Iris pigment epithelial cell (primary cell): ENCODE measurements around the gene FBN3.
A peak's percentile ranks its signal among the peaks of the same experiment; 100 is the strongest.
"Not testable (repeated sequence)": the region's sequence is repeated elsewhere in the genome, so short reads cannot be mapped to it uniquely, and the experiment has no call there.

Experiments used
- DNase-seq: peaks from one replicate; pipeline ENCODE4 v3.0.0-alpha.2; 2011; ENCODE audit warnings: low read depth

The FBN3 gene

DNA sequence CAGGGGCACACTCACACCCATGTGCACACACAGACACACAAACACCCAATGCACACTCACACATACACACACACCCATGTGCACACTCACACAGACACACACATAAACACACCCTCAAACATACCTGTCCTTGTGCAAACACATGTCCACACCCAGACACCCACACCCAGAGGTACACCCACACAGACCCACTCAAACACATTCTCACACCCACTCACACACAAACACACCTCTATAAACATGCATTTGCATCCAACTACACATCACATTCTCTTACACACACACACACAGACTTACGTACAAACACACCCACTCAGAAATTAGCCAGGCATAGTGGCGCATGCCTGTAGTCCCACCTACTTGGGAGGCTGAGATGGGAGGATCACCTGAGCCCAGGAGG lies 31.4 kb downstream of the FBN3 start:
- DNase-seq: no peak

DNA sequence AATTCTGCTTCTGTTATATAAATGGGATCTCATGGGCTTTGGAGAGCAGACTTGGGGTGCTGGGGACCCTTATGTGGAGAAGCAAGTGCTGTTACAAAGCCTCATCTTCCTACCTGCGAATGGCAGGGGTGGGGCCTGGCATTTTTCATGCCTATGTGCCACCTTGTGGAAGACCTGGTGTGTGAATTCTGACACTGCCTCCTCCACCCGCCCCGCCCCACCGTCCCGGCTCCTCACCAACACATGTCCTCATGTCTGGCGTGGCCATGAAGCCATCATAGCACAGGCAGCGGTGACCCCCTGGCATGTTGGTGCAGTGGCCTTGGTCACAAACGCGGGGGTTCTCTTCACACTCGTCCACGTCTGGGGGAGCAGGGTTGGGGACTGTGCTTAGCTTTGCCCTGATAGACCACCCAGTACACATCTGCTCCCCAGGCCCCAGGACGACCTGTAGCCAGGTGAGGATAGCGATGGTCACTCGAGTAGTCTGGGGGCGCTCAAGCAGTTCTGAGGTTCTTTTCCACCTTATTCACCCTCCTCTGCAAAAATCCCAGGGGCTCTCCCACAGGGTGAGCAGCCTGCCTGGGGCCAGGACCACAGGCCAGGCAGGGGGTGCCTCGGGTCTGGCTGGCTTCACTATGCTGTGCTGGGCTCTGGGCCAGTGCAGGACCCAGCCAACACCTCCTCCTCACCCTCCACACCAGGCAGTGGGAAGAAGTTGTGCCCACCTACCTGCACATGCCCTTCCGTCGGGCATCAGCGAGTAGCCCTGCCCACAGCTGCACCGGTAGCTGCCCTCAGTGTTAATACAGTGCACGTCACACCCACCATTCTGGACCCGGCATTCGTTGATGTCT lies 32.7 kb downstream of the FBN3 start:
- no peak for DNase-seq

DNA sequence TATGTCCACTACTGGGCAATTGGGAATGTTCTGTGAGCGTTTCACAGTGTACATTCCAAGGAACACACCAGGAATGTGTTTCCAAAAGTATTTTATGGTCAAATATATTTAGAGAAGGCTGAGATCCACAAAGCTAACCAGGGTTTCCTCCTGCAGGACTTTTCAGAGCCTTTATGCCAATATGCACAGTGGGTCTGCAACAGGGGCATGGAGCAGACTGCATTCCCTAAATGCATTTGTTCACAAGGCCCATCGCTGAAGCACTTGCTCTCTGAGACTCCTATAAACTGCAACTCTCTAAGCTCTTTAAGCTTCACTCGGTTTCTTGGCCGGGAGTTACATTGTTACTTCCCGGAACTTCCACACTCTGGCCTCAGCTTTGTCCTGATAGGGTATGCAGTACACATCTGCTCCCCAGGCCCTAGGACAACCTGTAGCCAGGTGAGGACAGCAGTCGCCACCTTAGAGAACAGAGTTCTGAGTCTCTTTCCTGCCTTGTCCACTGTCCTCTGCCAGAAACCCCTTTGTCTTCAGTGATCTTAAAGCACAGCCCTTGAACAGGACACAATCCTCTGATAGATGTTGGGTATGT lies 33.5 kb downstream of the FBN3 start:
- DNase-seq: no peak

GRCh38 chr19:8113017-8113416 lies 36.4 kb downstream of the FBN3 start:
- DNase-seq: peak; percentile 22

GRCh38 chr19:8111376-8111775 lies 38.0 kb downstream of the FBN3 start:
- DNase-seq: no peak

DNA sequence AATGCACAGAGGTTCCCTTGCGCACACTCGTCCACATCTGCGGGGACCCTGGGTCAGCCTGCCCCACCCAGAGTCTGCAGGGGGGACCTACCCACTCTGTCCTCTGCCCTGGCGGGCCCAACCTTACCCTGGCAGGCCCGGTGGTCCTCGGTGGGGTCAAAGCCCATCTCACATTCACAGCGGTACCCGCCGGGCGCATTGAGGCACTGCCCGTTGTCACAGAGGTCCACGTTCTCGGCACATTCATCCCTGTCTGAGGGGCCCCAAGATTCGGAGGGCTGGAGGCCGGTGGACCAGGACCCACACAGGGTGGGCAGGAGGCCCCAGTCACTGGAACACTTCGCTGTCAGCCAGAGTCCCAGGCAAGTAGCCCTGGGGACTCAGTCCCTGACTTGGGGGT lies 38.5 kb downstream of the FBN3 start:
- DNase-seq: no peak

DNA sequence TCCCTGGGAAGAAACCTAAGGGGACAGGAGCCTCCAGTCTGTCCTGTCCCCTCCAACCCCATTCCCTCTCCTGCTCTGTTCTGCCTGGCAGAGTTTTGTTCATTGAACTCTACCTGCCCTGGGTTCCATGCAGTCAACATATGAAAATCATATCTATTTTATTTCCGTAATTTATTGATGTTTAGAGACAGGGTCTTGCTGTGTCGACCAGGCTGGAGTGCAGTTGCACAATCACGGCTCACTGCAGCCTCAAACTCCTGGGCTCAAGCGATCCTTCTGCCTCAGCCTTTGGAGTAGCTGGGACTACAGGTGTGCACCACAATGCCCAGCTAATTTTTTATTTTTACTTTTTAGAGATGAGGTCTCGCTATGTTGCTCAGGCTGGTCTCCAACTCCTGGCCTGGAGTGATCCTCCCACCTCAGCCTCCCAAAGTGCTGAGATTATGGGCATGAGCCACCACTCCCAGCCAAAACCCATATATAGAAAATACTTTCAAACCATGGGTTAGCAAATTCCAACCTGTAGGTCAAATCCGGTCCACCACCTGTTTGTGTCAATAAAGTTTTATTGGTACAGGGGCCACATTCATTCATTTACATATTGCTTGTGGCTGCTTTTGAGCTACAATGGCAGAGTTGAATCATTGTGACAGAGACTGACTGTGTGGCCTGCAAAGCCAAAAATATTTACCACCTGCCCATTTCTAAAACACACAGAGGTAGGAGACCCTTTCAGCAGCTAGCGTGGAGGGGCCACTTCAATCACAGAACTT lies 39.3 kb downstream of the FBN3 start:
- no peak for DNase-seq

DNA sequence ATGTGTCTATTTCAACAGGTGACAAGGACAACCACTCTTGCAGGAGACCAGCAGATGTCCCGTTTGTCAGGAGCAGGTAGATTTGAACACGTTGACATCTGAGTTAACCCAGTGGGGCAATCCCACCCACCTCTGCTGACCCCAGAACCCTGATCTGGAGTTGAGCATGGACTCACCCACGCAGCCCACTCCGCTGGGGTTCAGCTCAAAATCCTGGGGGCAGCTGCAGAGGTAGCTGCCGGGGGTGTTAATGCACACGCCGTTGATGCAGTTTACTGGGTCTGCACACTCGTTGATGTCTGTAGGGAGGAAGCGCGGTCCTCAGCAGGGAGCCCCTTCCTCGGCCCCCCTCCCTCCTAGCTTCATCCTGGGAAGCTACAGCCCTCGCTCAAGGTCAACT lies 39.9 kb downstream of the FBN3 start:
- no peak for DNase-seq

DNA sequence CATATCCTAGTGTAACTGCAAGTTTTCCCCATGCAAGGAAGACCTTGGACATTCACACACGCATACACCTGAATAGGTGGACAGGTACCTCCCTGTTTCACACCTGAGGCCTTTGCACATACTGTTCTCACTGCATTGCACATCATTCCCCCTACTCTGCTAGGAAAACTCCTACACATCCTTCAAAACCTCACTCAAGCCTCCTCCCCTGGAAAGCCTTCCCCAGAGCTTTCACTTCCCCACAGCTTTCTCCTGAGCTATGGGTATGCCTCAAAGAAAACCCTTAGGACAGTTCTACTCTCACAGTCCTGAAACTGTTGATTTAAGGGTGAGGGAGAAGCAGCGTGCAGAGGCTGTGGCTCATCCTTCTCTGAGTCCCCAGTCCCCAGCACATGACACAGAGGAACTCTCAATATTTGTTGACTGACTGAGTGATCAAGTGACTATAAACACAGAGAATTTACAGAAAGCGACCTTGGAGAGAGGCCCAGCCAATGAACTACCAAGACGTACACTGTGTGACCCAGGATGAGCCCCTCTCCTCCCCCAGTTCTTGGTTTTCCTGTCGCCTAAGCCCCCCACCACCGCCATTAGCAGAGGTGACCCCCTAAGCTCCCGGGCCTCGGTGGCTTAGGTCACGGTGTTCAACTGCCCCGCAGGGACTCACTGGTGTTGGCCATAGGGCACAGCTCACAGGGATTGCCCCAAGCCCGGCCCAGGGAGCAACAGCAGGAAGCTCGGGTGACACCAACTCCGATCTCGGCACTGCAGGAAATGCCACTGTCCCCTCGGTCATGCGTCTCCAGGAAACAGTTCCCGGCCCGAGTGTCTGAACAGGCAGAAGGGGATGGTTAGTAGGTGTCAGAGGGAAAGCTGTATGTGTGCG lies 40.6 kb downstream of the FBN3 start:
- no peak for DNase-seq

- DNase-seq: no peak
These were observed 42.0 kb downstream of the FBN3 start for GRCh38 chr19:8107301-8107903.

DNA sequence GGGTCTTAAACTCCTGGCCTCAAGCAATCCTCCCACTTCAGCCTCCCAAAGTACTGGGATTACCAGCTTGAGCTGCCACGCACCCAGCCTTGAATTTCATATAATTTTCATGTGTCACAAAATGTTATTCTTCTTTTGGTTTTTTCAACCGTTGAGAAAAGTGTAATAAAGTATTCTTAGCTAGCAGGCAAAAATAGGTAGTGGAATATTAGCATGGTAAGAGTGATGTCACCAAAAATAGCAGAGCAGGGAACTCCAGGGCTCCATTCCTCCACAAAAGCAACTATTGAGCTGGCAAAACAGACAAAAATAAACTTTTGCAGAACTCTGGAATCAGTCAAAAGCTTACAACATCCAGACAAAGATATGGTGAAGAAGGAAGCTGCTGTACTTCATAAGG lies 43.9 kb downstream of the FBN3 start:
- no peak for DNase-seq

DNA sequence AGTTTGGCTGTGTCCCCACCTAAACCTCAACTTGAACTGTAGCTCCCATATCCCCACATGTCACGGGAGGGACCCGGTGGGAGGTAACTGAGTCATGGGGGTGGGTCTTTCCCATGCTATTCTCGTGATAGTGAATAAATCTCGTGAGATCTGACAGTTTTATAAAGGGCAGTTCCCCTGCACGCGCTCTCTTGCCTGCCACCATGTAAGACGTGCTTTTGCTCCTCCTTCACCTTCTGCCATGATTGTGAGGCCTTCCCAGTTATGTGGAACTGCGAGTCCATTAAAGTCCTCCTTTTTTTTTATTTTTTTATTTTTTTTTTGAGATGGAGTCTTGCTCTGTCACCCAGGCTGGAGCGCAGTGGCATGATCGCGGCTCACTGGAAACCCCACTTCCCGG lies 47.5 kb downstream of the FBN3 start:
- not testable (repeated sequence) for DNase-seq

DNA sequence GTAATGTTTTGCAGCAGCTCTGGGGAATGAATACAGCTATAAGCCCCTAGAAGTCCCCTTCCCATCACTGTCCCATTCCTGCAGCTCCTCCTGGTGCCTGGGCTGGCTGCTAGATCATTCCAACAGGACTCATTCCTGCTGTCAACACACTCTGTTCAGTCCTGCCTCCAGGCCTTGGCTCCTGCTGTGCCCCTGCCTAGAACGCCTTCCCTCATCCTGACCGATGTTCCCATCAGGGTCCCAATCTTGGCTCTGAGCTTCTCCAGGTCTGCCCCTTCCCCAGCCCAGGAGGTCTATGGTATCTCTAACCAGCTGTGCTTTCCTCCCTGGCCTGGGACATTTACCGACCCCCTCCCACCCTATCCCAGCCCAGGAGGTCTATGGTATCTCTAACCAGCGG lies 48.1 kb downstream of the FBN3 start:
- DNase-seq: no peak

GRCh38 chr19:8097681-8098567 lies 51.5 kb downstream of the FBN3 start:
- no peak for DNase-seq

GRCh38 chr19:8097198-8097597 lies 52.2 kb downstream of the FBN3 start:
- no peak for DNase-seq

GRCh38 chr19:8096071-8096470 lies 53.3 kb downstream of the FBN3 start:
- no peak for DNase-seq

GRCh38 chr19:8095354-8095886 lies 54.0 kb downstream of the FBN3 start:
- no peak for DNase-seq

- no peak for DNase-seq
These were observed 55.1 kb downstream of the FBN3 start for GRCh38 chr19:8094336-8094735.

DNA sequence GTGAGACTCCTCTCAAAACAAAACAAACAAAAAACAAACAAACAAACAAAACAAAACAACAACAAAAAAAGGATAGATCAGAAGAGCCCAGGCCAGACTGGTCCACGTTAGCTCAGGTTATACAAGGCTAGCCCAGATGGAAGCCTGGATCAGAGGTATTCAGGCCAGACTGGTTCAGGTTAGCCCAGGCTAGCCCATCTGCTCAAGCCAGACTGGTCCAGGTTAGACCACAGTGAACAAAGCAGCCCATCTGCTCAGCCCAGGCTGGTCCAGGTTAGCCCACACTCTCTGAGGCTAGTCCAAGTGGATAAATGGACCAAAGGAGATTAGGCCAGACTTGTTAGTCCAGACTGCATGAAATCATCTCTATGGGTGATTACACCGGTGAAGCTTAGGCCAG lies 55.7 kb downstream of the FBN3 start:
- DNase-seq: no peak

GRCh38 chr19:8090950-8091349 lies 58.4 kb downstream of the FBN3 start:
- no peak for DNase-seq
